Stimulated activated CD4-positive, alpha-beta T cell treated with anti-CD3 and anti-CD28 coated beads, Interleukin-12 subunit alpha, Interleukin-12 subunit beta, amount 100 ng/mL, for 4 hours (primary cell): ENCODE data around the gene ITGB3BP.
"Not testable (repeated sequence)": the region's sequence is repeated elsewhere in the genome, so short reads cannot be mapped to it uniquely, and the experiment has no call there.

ENCODE experiments used
- DNase-seq: peaks from one replicate; pipeline ENCODE4 v3.0.0-alpha.2; 2020

The ITGB3BP gene

GRCh38 chr1:63501256-63501655 is 21.8 kb downstream of the ITGB3BP start:
- no peak for DNase-seq

- DNase-seq, result no peak
Measured at GRCh38 chr1:63498106-63498505, 24.9 kb downstream of the ITGB3BP start.

DNA sequence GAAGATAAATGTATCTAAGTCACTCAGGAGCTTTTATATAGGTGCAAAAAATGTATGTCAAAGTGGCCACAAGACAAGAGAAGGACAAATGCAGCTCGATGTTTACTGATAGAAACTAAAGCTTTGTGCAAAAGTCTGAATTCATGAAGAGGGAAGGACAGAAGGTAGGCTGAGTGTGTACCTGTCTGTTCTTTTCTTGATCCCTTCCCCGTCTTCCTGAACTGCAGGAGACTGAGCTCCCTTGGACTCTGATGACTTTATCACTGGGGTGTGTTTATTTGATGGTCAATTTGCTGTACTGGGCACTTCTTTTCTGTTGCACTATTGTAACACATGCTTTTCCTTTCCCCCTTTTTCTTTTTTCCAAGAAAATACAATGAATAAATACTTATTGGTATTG is 25.4 kb downstream of the ITGB3BP start:
- no peak for DNase-seq

GRCh38 chr1:63487336-63488065 is 35.5 kb downstream of the ITGB3BP start:
- no peak for DNase-seq

GRCh38 chr1:63486629-63487028 is 36.4 kb downstream of the ITGB3BP start:
- DNase-seq, result no peak

GRCh38 chr1:63480057-63480456 is 43.0 kb downstream of the ITGB3BP start:
- DNase-seq, result no peak

DNA sequence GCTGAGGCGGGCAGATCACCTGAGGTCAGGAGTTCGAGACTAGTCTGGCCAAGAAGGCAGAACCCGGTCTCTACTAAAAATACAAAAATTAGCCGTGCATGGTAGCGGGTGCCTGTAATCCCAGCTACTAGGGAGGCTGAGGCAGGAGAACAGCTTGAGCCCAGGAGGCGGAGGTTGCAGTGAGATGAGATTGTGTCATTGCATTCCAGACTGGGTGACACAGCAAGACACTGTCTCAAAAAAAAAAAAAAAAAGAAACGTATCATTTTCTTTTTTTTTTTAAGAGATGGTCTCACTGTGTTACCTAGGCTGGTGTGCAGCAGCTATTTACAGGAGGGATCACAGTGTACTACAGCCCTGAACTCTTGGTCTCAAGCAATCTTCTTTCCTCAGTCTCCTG is 47.3 kb downstream of the ITGB3BP start:
- DNase-seq, result no peak

GRCh38 chr1:63468683-63469082 is 54.3 kb downstream of the ITGB3BP start:
- not testable (repeated sequence) for DNase-seq

DNA sequence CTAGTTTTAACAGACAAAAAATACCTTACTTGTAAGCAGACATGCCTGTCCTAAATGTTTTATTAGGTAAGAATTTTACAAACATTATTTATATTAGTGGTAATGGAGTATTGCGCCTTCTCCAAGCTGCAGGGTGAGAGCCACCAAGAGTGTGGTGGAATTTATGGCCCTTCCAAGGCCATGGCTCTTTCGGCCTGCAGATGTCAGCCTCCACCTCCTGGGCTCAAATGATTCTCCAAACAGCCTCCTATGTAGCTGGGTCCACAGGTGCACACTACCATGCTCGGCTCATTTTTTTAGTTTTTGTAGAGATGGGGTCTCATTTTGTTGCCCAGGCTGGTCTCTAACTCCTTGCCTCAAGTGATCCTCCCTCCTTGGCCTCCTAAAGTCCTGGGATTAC is 56.3 kb downstream of the ITGB3BP start:
- no peak for DNase-seq

GRCh38 chr1:63466181-63466580 is 56.8 kb downstream of the ITGB3BP start:
- DNase-seq, result no peak

DNA sequence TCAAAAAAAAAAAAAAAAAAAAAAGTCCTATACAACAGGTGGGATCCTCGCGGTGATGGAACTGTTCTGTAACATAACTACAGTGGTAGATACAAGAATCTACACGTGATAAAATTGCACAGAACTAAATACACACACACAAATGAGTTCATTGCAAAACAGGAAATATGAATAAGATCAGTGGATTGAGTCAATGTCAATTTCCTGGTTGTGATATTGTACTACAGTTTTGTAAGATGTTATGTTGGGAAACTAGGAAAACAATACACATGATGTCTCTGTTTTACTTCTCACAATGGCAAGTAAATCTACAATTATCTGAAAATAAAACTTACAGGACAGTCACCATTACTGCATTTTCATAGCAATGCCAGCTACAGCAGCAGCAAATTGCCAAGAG is 59.8 kb downstream of the ITGB3BP start:
- DNase-seq, result no peak

DNA sequence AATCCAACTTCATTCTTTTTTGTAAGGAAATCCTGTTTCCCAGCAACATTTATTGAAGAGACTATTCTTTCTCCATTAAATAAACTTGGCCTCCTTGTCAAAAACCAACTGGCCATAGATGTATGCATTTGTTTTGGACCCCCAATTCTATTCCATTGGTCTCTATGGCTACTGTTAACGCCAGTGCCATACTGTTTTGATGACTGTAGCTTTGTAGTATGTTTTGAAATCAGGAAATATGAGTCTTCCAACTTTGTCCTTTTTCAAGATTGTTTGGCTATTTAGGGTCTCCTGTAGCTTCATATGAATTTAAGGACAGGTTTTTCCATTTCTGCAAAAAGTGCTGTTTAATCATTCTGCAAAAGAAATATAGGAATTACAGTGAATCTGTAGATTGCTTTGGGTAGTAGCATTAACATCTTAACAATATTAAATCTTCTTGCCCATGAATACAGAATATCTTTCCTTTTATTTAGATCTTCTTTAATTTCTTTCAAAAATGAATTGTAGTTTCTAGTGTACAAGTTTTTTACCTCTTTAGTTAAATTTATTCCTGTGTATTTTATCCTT is 61.3 kb downstream of the ITGB3BP start:
- no peak for DNase-seq

DNA sequence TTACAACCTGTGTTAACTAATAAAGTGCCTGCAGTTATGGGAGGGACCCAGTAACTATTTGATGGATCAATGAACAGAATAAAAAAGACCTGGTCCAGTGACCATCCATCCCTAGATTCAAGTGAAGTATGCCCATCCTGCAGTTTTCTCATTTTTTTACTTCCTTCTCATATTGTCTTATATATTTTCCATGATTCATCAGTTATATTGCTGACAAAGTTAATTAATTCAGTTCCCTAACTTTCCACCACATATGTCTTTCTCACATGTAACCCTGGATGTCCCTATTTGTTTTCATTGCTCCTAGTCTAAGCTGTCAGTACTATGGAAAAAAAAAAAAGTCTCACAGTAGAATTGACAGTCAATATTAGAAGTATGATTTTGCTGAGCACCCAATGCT is 64.3 kb downstream of the ITGB3BP start:
- DNase-seq, result no peak

DNA sequence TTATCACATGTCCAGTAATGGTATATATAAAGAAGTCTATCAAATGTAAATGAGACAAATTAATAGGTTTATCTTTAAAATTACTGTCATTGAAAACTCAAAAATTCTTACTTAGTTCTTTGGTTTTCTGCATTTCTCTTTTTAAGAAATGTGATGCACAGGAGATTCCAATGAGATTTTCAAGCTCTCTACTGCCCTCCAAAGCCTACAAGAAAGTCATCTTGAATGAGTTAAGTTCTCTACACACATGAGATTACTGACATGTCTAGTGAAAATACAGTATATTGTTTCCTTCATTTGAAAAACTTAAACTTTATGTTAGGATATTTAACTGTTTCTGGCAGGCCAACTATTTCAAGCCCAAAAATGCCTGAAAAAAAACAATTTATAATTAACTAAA is 68.8 kb downstream of the ITGB3BP start:
- DNase-seq, result no peak

DNA sequence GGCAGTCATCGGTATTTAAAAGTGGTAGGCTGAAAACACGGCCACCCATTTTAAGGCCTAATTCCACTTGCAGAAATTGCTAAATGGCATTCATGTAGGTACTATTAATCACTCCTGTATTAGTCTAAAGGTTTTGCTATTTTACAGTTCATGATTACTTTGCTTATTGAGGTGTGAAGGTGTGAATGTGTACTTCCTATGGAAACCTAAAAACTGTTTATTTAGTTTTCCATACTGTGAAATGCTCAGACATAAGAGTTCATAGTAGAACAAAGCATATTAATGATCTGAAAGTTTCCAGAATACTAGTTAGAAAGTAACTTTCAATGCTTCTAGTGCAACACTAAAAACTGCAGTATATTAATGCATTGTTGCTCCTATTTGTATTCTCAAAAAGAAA is 69.8 kb downstream of the ITGB3BP start:
- DNase-seq, result no peak

- no peak for DNase-seq
Measured at GRCh38 chr1:63450416-63450815, 72.6 kb downstream of the ITGB3BP start.

GRCh38 chr1:63448731-63449246 is 74.2 kb downstream of the ITGB3BP start:
- no peak for DNase-seq

GRCh38 chr1:63442141-63442475 is 80.9 kb downstream of the ITGB3BP start:
- DNase-seq, result no peak

DNA sequence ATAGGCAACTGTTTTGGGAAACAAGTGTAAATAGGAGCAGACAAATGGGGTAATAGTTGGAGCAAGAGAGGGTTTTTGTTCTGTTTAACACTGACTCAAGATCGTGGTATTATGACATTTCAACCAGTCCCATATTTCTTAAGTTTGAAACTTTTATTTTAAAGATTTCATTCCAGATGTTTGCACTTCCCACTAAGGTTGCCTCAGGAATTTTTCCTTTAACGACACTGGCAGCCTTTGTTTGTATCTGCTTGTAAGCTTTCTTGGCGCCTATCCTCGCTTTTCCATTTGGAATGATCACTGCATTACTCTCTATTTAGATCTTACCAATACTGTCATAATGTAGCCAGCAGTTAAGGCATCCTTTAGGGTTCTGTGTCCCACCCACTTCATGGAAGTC is 87.9 kb downstream of the ITGB3BP start:
- no peak for DNase-seq

DNA sequence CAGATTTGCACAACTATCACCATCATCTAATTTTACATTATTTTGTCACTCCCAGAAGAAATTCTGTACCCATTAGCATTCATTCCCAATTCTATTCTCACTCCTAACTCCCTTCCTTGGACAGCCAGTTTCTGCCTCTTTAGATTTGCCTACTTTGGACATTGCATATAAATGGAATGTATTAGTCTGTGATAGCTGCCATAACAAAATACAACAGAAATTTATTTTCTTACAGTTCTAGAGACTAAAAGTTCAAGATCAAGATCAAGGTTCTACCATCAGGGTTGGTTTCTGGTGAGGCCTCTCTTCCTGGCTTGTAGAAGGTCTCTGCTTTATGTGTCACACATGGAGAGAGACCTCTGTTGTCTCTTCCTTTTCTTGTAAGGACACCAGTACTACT is 93.7 kb downstream of the ITGB3BP start:
- DNase-seq, result no peak

DNA sequence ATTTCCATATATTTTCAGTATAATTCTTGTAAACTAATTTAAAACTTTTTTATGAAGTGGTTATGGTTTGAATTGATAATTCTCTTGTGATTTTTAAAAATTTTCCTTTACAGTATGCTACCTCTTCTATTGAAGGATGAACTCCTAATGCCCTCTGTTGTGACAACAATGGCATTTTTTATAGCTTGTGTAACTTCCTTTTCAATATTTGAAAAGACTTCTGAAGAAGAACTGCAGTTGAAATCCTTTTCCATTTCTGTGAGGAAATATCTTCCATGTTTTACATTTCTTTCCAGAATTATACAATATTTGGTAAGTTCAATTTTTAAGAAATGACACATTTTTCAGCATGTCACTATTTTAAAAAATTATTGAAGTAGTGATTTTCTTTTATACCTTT is 94.2 kb downstream of the ITGB3BP start:
- no peak for DNase-seq

GRCh38 chr1:63423649-63424048 is 99.4 kb downstream of the ITGB3BP start:
- no peak for DNase-seq

- DNase-seq, result not testable (repeated sequence)
Measured at GRCh38 chr1:63420746-63421145, 102.3 kb downstream of the ITGB3BP start.

- DNase-seq, result no peak
Measured at GRCh38 chr1:63418101-63418500, 104.9 kb downstream of the ITGB3BP start.
